CD4-positive, alpha-beta T cell treated with Interleukin-15 for 4 hours (primary cell): ENCODE measurements around the gene RPUSD3.
"Not testable (repeated sequence)": the region's sequence is repeated elsewhere in the genome, so short reads cannot be mapped to it uniquely, and the experiment has no call there.

Experiments
- DNase-seq: peaks from one replicate; pipeline ENCODE4 v3.0.0-alpha.2; 2020; ENCODE audit warnings: low spot score

The RPUSD3 gene

GRCh38 chr3:9865125-9865637 is 21.4 kb upstream of the RPUSD3 start:
- DNase-seq = not testable (repeated sequence)

GRCh38 chr3:9864200-9864927 is 20.6 kb upstream of the RPUSD3 start:
- no peak for DNase-seq

GRCh38 chr3:9863058-9863772 is 19.4 kb upstream of the RPUSD3 start:
- DNase-seq = no peak

- DNase-seq = peak; percentile 13
Observed at GRCh38 chr3:9862391-9863057, 18.7 kb upstream of the RPUSD3 start.

- DNase-seq = no peak
Observed at GRCh38 chr3:9861626-9862130, 17.9 kb upstream of the RPUSD3 start.

- no peak for DNase-seq
Observed at GRCh38 chr3:9861201-9861600, 17.4 kb upstream of the RPUSD3 start.

GRCh38 chr3:9859530-9860025 is 15.8 kb upstream of the RPUSD3 start:
- DNase-seq = no peak

- no peak for DNase-seq
Observed at GRCh38 chr3:9855594-9855993, 11.8 kb upstream of the RPUSD3 start.

GRCh38 chr3:9854291-9854940 is 10.6 kb upstream of the RPUSD3 start:
- not testable (repeated sequence) for DNase-seq

- no peak for DNase-seq
Observed at GRCh38 chr3:9852528-9852927, 8.7 kb upstream of the RPUSD3 start.

GRCh38 chr3:9851926-9852325 is 8.1 kb upstream of the RPUSD3 start:
- DNase-seq = not testable (repeated sequence)

GRCh38 chr3:9851383-9851782 is 7.6 kb upstream of the RPUSD3 start:
- not testable (repeated sequence) for DNase-seq

- peak; percentile 55 for DNase-seq
Observed at GRCh38 chr3:9848860-9849259, 5.1 kb upstream of the RPUSD3 start.

GRCh38 chr3:9847870-9848269 is 4.1 kb upstream of the RPUSD3 start:
- not testable (repeated sequence) for DNase-seq

GRCh38 chr3:9846931-9847488 is 3.2 kb upstream of the RPUSD3 start:
- no peak for DNase-seq

GRCh38 chr3:9846231-9846630 is 2.4 kb upstream of the RPUSD3 start:
- no peak for DNase-seq

GRCh38 chr3:9841015-9841414 is 2.8 kb downstream of the RPUSD3 start:
- no peak for DNase-seq

GRCh38 chr3:9838856-9839255 is 5.0 kb downstream of the RPUSD3 start:
- DNase-seq = no peak

- DNase-seq = no peak
Observed at GRCh38 chr3:9837701-9838582, 5.9 kb downstream of the RPUSD3 start.
